ENCODE measurements around the gene EID1.
A peak's percentile ranks its signal among the peaks of the same experiment; 100 is the strongest.
"Not testable (repeated sequence)": the region's sequence is repeated elsewhere in the genome, so short reads cannot be mapped to it uniquely, and the experiment has no call there.

The EID1 gene

GRCh38 chr15:48877630-48878595, at the start of gene EID1:
TSS of gene EID1 (plus strand) at chr15:48878134. CDS start at chr15:48878177, 43 bp downstream.
- DNase-seq (ENCODE audit: low spot score): peak; percentile 90

- no peak for DNase-seq (ENCODE audit: low spot score)
These were observed 49.5 kb upstream of the EID1 start for GRCh38 chr15:48828471-48828870.

- DNase-seq (ENCODE audit: low spot score): no peak
These were observed 49.0 kb upstream of the EID1 start for GRCh38 chr15:48828906-48829305.

GRCh38 chr15:48832648-48833047, 45.3 kb upstream of the EID1 start:
- no peak for DNase-seq (ENCODE audit: low spot score)

- no peak for DNase-seq (ENCODE audit: low spot score)
These were observed 44.3 kb upstream of the EID1 start for GRCh38 chr15:48833526-48834239.

- no peak for DNase-seq (ENCODE audit: low spot score)
These were observed 43.2 kb upstream of the EID1 start for GRCh38 chr15:48834756-48835155.

GRCh38 chr15:48842501-48842900, 35.4 kb upstream of the EID1 start:
- no peak for DNase-seq (ENCODE audit: low spot score)

- DNase-seq (ENCODE audit: low spot score): no peak
These were observed 32.8 kb upstream of the EID1 start for GRCh38 chr15:48845123-48845522.

GRCh38 chr15:48850648-48851047, 27.3 kb upstream of the EID1 start:
- DNase-seq (ENCODE audit: low spot score): no peak

- no peak for DNase-seq (ENCODE audit: low spot score)
These were observed 26.0 kb upstream of the EID1 start for GRCh38 chr15:48851956-48852355.

GRCh38 chr15:48854434-48854833, 23.5 kb upstream of the EID1 start:
- not testable (repeated sequence) for DNase-seq (ENCODE audit: low spot score)

- DNase-seq (ENCODE audit: low spot score): no peak
These were observed 22.2 kb upstream of the EID1 start for GRCh38 chr15:48855501-48856440.

GRCh38 chr15:48856942-48857341, 21.0 kb upstream of the EID1 start:
- DNase-seq (ENCODE audit: low spot score): no peak

- no peak for DNase-seq (ENCODE audit: low spot score)
These were observed 19.5 kb upstream of the EID1 start for GRCh38 chr15:48858401-48858800.

GRCh38 chr15:48859426-48859825, 18.5 kb upstream of the EID1 start:
- no peak for DNase-seq (ENCODE audit: low spot score)

GRCh38 chr15:48861813-48862431, 16.0 kb upstream of the EID1 start:
- peak; percentile 63 for DNase-seq (ENCODE audit: low spot score)

- DNase-seq (ENCODE audit: low spot score): no peak
These were observed 15.2 kb upstream of the EID1 start for GRCh38 chr15:48862705-48863104.

GRCh38 chr15:48865370-48866079, 12.4 kb upstream of the EID1 start:
- no peak for DNase-seq (ENCODE audit: low spot score)

GRCh38 chr15:48866141-48866563, 11.8 kb upstream of the EID1 start:
- no peak for DNase-seq (ENCODE audit: low spot score)

- DNase-seq (ENCODE audit: low spot score): no peak
These were observed 9.9 kb upstream of the EID1 start for GRCh38 chr15:48868023-48868422.

- DNase-seq (ENCODE audit: low spot score): no peak
These were observed 9.4 kb upstream of the EID1 start for GRCh38 chr15:48868536-48868935.
